Fibroblast of gingiva (primary cell): ENCODE results near the gene MICAL3.

Experiments
- DNase-seq: peaks from one replicate; pipeline ENCODE4 v3.0.0-alpha.2; 2011; ENCODE audit warnings: low read depth

MICAL3 gene

GRCh38 chr22:17835256-17835655, 189.1 kb downstream of the MICAL3 start:
- DNase-seq = no peak

GRCh38 chr22:17833489-17833888, 190.9 kb downstream of the MICAL3 start:
- no peak for DNase-seq

- DNase-seq = no peak
These were observed 191.7 kb downstream of the MICAL3 start for GRCh38 chr22:17832665-17833064.

- peak; percentile 50 for DNase-seq
These were observed 192.7 kb downstream of the MICAL3 start for GRCh38 chr22:17831501-17832251.

GRCh38 chr22:17830043-17830961, 194.1 kb downstream of the MICAL3 start:
- peak; percentile 67 for DNase-seq

GRCh38 chr22:17829695-17830042, 194.7 kb downstream of the MICAL3 start:
- DNase-seq = no peak

- DNase-seq = no peak
These were observed 195.8 kb downstream of the MICAL3 start for GRCh38 chr22:17828502-17829080.

GRCh38 chr22:17827466-17827865, 196.9 kb downstream of the MICAL3 start:
- DNase-seq = no peak

GRCh38 chr22:17825876-17826550, 198.3 kb downstream of the MICAL3 start:
- DNase-seq = no peak

- no peak for DNase-seq
These were observed 199.9 kb downstream of the MICAL3 start for GRCh38 chr22:17824457-17824856.

- no peak for DNase-seq
These were observed 200.4 kb downstream of the MICAL3 start for GRCh38 chr22:17823964-17824363.

- DNase-seq = no peak
These were observed 201.1 kb downstream of the MICAL3 start for GRCh38 chr22:17823226-17823625.

GRCh38 chr22:17822087-17822486, 202.3 kb downstream of the MICAL3 start:
- DNase-seq = no peak

- DNase-seq = no peak
These were observed 203.4 kb downstream of the MICAL3 start for GRCh38 chr22:17820879-17821439.

GRCh38 chr22:17818649-17819048, 205.7 kb downstream of the MICAL3 start:
- DNase-seq = no peak

GRCh38 chr22:17818180-17818579, 206.2 kb downstream of the MICAL3 start:
- no peak for DNase-seq

GRCh38 chr22:17817511-17818065, 206.8 kb downstream of the MICAL3 start:
- DNase-seq = no peak

GRCh38 chr22:17817079-17817478, 207.3 kb downstream of the MICAL3 start:
- no peak for DNase-seq

- no peak for DNase-seq
These were observed 207.7 kb downstream of the MICAL3 start for GRCh38 chr22:17816649-17817048.

GRCh38 chr22:17815703-17816254, 208.6 kb downstream of the MICAL3 start:
- DNase-seq = no peak

- no peak for DNase-seq
These were observed 209.5 kb downstream of the MICAL3 start for GRCh38 chr22:17814830-17815229.
